Keratinocyte (primary cell): ENCODE results near the gene CD163. TPM values are rescaled to one million over a fixed set of nuclear protein-coding genes. Genes with fewer than 3 reads are reported as not detected.
A peak's percentile ranks its signal among the peaks of the same experiment; 100 is the strongest.

Experiments used
- DNase-seq: peaks from one replicate; pipeline ENCODE4 v3.0.0-alpha.2; 2011; ENCODE audit warnings: low read depth, missing footprints, low spot score
- FAIRE-seq: peaks from 2 replicates; lab custom pipeline; 2011; peaks lifted over from hg19 to GRCh38; lab: Jason Lieb, UNC
- H2AFZ ChIP-seq: 2 replicates; pipeline ENCODE4 v1.6.0; 2012; ENCODE audit warnings: low read length, control low read depth, inconsistent platforms; ENCODE audit not compliant: control insufficient read depth
- H3K27ac ChIP-seq: 2 replicates; pipeline ENCODE4 v1.5.1; 2011; ENCODE audit warnings: low read length; ENCODE audit not compliant: control insufficient read depth, insufficient read depth
- H3K27me3 ChIP-seq: 3 replicates; pipeline ENCODE4 v1.6.0; 2011; ENCODE audit warnings: low read length; ENCODE audit not compliant: control insufficient read depth, insufficient read depth; ENCODE audit errors: extremely low read depth
- H3K36me3 ChIP-seq, 2 experiments: 2 replicates in 1 of 2; 3 replicates in 1 of 2; pipeline ENCODE4 v1.5.1; 2011; ENCODE audit warnings: low read length in 2 of 2, mild to moderate bottlenecking in 1 of 2; ENCODE audit not compliant: control insufficient read depth in 2 of 2, insufficient read depth in 2 of 2; ENCODE audit errors: extremely low read depth in 1 of 2
- H3K4me1 ChIP-seq: 3 replicates; pipeline ENCODE4 v1.5.1; 2011; ENCODE audit warnings: low read length; ENCODE audit not compliant: control insufficient read depth, insufficient read depth; ENCODE audit errors: extremely low read depth
- H3K4me2 ChIP-seq: 3 replicates; pipeline ENCODE4 v1.6.0; 2011; ENCODE audit warnings: low read depth, low read length; ENCODE audit not compliant: control insufficient read depth, insufficient read depth; ENCODE audit errors: extremely low read depth
- H3K4me3 ChIP-seq, 3 experiments: fragments of 200-600 bp in 1 of 3; sonication (generic) in 1 of 3; 2 replicates in 2 of 3; 3 replicates in 1 of 3; pipeline ENCODE4 v1.5.1; 2011 to 2016; ENCODE audit warnings: low read length in 3 of 3, mild to moderate bottlenecking in 3 of 3, control low read depth in 2 of 3, inconsistent platforms in 1 of 3, low read depth in 1 of 3, mixed read lengths in 1 of 3, mixed run types in 1 of 3, moderate library complexity in 1 of 3; ENCODE audit not compliant: control insufficient read depth in 2 of 3, insufficient read depth in 2 of 3; ENCODE audit errors: extremely low read depth in 1 of 3
- H3K79me2 ChIP-seq: 2 replicates; pipeline ENCODE4 v1.6.0; 2012; ENCODE audit warnings: low read length; ENCODE audit not compliant: control insufficient read depth, insufficient read depth
- H3K9ac ChIP-seq: 3 replicates; pipeline ENCODE4 v1.6.0; 2011; ENCODE audit warnings: low read length; ENCODE audit not compliant: control insufficient read depth, insufficient read depth; ENCODE audit errors: extremely low read depth
- H3K9me1 ChIP-seq: 3 replicates; pipeline ENCODE4 v1.6.0; 2011; ENCODE audit warnings: low read length; ENCODE audit not compliant: control insufficient read depth, insufficient read depth; ENCODE audit errors: extremely low read depth
- H3K9me3 ChIP-seq: 2 replicates; pipeline ENCODE4 v1.5.1; 2012; ENCODE audit warnings: low read depth, low read length; ENCODE audit not compliant: control insufficient read depth
- H4K20me1 ChIP-seq: 3 replicates; pipeline ENCODE4 v1.6.0; 2011; ENCODE audit warnings: low read length; ENCODE audit not compliant: control insufficient read depth, insufficient read depth; ENCODE audit errors: extremely low read depth
- EZH2 ChIP-seq: IDR thresholded peaks from one replicate; pipeline ENCODE4 v1.6.1; 2012; ENCODE audit warnings: inconsistent platforms, mild to moderate bottlenecking, low read length, moderate library complexity
- dilution Hi-C: fragments of 300-500 bp; cut with MboI; formaldehyde crosslinking; loops from one replicate; pipeline ENCODE4 v1.7.0; 2020; ENCODE audit warnings: low sequenced_read_pairs; ENCODE audit not compliant: extremely low pct_ligation_motif_present
- polyA plus RNA-seq, 5 experiments: library from polyadenylated mRNA; depleted of rRNA in 3 of 5; stranded (reverse) in 3 of 5; stranded (forward) in 1 of 5; unstranded in 1 of 5; fragments of >200 nt; gene quantifications; 1 replicate in 1 of 5; 2 replicates in 3 of 5; 3 replicates in 1 of 5; pipeline versions ENCODE4 v1.2.1 to v1.2.3, GENCODE V29; 2011 to 2012; ENCODE audit warnings: missing spikeins in 2 of 5, low read depth in 1 of 5, low replicate concordance in 1 of 5
- TF ChIP-seq, protein P1 (sequence below), 3 experiments: IDR thresholded peaks in 1 of 3; conservative IDR thresholded peaks in 1 of 3; optimal IDR thresholded peaks in 1 of 3; 2 replicates in 2 of 3; 3 replicates in 1 of 3; pipeline versions ENCODE3 to v1.5.1; 2011; ENCODE audit warnings: low read length in 3 of 3, mild to moderate bottlenecking in 3 of 3, moderate library complexity in 2 of 3, control low read depth in 1 of 3, inconsistent platforms in 1 of 3; ENCODE audit not compliant: insufficient read depth in 2 of 3; ENCODE audit errors: extremely low read depth in 1 of 3

Gene CD163
- polyA plus RNA-seq, 1 donor (not counting 4 experiments of a cell fraction or from before 2014, with no cell fraction given) = 0.14 TPM

- no peak for DNase-seq
- dilution Hi-C loops = no loop called here
Measured at GRCh38 chr12:7496451-7496850, 7.1 kb downstream of the CD163 start.

GRCh38 chr12:7495136-7495535 is 8.4 kb downstream of the CD163 start:
- Histone ChIP-seq H3K4me1 (peaks cover 29% of the 10 kb centered on the region), H2AFZ (no peak overlapping the region), H3K9me3 (no peaks in the 10 kb centered on the region), H4K20me1 (no peaks in the 10 kb centered on the region), H3K79me2 (no peaks in the 10 kb centered on the region), H3K9ac (no peak overlapping the region), H3K4me2 (no peak overlapping the region), H3K4me3 (no peak overlapping the region), H3K36me3 (no peaks in the 10 kb centered on the region), H3K27ac (no peak overlapping the region), H3K9me1 (no peaks in the 10 kb centered on the region), H3K27me3 (no peaks in the 10 kb centered on the region)
- no peak for DNase-seq
- TF ChIP-seq EZH2 = no peak
- TF ChIP-seq, protein P1, sequence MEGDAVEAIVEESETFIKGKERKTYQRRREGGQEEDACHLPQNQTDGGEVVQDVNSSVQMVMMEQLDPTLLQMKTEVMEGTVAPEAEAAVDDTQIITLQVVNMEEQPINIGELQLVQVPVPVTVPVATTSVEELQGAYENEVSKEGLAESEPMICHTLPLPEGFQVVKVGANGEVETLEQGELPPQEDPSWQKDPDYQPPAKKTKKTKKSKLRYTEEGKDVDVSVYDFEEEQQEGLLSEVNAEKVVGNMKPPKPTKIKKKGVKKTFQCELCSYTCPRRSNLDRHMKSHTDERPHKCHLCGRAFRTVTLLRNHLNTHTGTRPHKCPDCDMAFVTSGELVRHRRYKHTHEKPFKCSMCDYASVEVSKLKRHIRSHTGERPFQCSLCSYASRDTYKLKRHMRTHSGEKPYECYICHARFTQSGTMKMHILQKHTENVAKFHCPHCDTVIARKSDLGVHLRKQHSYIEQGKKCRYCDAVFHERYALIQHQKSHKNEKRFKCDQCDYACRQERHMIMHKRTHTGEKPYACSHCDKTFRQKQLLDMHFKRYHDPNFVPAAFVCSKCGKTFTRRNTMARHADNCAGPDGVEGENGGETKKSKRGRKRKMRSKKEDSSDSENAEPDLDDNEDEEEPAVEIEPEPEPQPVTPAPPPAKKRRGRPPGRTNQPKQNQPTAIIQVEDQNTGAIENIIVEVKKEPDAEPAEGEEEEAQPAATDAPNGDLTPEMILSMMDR (optimal IDR thresholded peaks at IDR 0.05 in 1 of 3, IDR thresholded peaks at IDR 0.05 in 1 of 3, conservative IDR thresholded peaks at IDR 0.05 in 1 of 3; ENCODE audit: extremely low read depth in 1 of 3, insufficient read depth in 2 of 3, low read length in 3 of 3) = no peak
- FAIRE-seq = no peak
- dilution Hi-C loops = no loop called here

More at GRCh38 chr12:7496451-7496850, 7.1 kb downstream of the CD163 start:
- Histone ChIP-seq H3K4me1 (peaks cover 29% of the 10 kb centered on the region), H3K9me1 (no peaks in the 10 kb centered on the region), H3K4me3 (no peak overlapping the region), H4K20me1 (no peaks in the 10 kb centered on the region), H3K27me3 (no peaks in the 10 kb centered on the region), H3K4me2 (peak overlapping the region; percentile 30), H3K79me2 (no peaks in the 10 kb centered on the region), H3K36me3 (no peaks in the 10 kb centered on the region), H3K9ac (no peak overlapping the region), H2AFZ (peak overlapping the region; percentile 78), H3K27ac (no peak overlapping the region), H3K9me3 (no peaks in the 10 kb centered on the region)
- TF ChIP-seq, protein P1 (optimal IDR thresholded peaks at IDR 0.05 in 1 of 3, IDR thresholded peaks at IDR 0.05 in 1 of 3, conservative IDR thresholded peaks at IDR 0.05 in 1 of 3; ENCODE audit: extremely low read depth in 1 of 3, insufficient read depth in 2 of 3, low read length in 3 of 3) = no peak
- TF ChIP-seq EZH2 = no peak
- no peak for FAIRE-seq
